ENCODE measurements around the gene ADM2. TPM values are rescaled to one million over a fixed set of nuclear protein-coding genes. Genes with fewer than 3 reads are reported as not detected.

ADM2 gene
- total and polyA plus RNA-seq, 4 donors = 0.74 to 5.7 (median 2.7) TPM

DNA sequence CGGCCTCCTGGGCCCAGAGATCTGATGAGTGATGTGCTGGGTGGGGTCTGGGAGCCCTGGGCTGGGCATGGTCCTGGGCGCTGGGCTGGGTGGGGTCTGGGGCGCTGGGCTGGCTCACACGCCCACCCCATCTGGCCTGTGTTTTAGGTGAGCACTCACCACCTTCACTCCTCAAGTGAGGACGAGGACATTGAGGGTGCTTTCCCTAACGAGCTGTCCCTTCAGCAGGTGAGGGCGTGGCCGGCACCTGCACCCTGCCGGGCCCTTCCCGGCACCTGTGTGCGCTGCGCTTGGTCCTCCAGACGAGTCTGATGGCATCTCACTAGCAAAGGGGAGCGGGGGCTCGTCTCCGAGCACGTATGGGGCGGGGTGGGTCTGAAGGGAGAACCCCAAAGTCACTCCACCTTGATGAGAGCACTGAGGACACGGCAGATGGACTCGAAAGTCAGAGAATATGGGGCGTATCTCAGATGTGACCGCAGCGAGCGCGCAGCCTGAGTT is 44.5 kb upstream of the ADM2 start:
- Histone ChIP-seq H3K9me3 (ENCODE audit: control insufficient read depth in 4 of 4, insufficient read depth in 3 of 4, low read length in 3 of 4) (no peaks in the 10 kb centered on the region), H3K9ac (ENCODE audit: insufficient read depth in 1 of 2, low read length in 2 of 2) (no peak overlapping the region), H3K27me3 (ENCODE audit: control insufficient read depth in 3 of 3, insufficient read depth in 3 of 3, low read length in 2 of 3) (no peaks in the 10 kb centered on the region), H3K36me3 (ENCODE audit: control insufficient read depth in 4 of 4, insufficient read depth in 4 of 4, low read length in 4 of 4) (peaks cover 4 to 82% (median 26%) of the 10 kb centered on the region in 4 donors), H3K4me1 (ENCODE audit: control insufficient read depth in 5 of 5, insufficient read depth in 5 of 5, low read length in 5 of 5) (no peaks in the 10 kb centered on the region), H3K4me3 (no peak overlapping the region), H3K27ac (ENCODE audit: low read depth in 1 of 2, low read length in 1 of 2) (no peak overlapping the region)
- ATAC-seq (ENCODE audit: insufficient read depth, low FRiP score) (no peak), DNase-seq (no peak)
- WGBS, 2 donors = 92 to 93% methylated on average over 25 of the region's 25 CpGs
- no peak for TF ChIP-seq CTCF (IDR thresholded peaks at IDR 0.05; ENCODE audit: control extremely low read depth, extremely low read depth)

GRCh38 chr22:50437511-50438304 is 43.6 kb upstream of the ADM2 start:
- WGBS, 2 donors = 92 to 93% methylated on average over 36 of the region's 36 CpGs
- no peak overlapping the region for H3K9ac ChIP-seq (ENCODE audit: insufficient read depth in 1 of 2, low read length in 2 of 2)
- no peak overlapping the region for H3K4me3 ChIP-seq
- H3K9me3 ChIP-seq (ENCODE audit: control insufficient read depth in 4 of 4, insufficient read depth in 3 of 4, low read length in 3 of 4) = no peaks in the 10 kb centered on the region
- no peak overlapping the region for H3K27ac ChIP-seq (ENCODE audit: low read depth in 1 of 2, low read length in 1 of 2)
- no peak for ATAC-seq (ENCODE audit: insufficient read depth, low FRiP score)
- no peak for TF ChIP-seq CTCF (IDR thresholded peaks at IDR 0.05; ENCODE audit: control extremely low read depth, extremely low read depth)
- H3K27me3 ChIP-seq (ENCODE audit: control insufficient read depth in 3 of 3, insufficient read depth in 3 of 3, low read length in 2 of 3) = no peaks in the 10 kb centered on the region
- no peaks in the 10 kb centered on the region for H3K4me1 ChIP-seq (ENCODE audit: control insufficient read depth in 5 of 5, insufficient read depth in 5 of 5, low read length in 5 of 5)
- H3K36me3 ChIP-seq (ENCODE audit: control insufficient read depth in 4 of 4, insufficient read depth in 4 of 4, low read length in 4 of 4) = peaks cover 2 to 76% (median 24%) of the 10 kb centered on the region in 4 donors
- no peak for DNase-seq

DNA sequence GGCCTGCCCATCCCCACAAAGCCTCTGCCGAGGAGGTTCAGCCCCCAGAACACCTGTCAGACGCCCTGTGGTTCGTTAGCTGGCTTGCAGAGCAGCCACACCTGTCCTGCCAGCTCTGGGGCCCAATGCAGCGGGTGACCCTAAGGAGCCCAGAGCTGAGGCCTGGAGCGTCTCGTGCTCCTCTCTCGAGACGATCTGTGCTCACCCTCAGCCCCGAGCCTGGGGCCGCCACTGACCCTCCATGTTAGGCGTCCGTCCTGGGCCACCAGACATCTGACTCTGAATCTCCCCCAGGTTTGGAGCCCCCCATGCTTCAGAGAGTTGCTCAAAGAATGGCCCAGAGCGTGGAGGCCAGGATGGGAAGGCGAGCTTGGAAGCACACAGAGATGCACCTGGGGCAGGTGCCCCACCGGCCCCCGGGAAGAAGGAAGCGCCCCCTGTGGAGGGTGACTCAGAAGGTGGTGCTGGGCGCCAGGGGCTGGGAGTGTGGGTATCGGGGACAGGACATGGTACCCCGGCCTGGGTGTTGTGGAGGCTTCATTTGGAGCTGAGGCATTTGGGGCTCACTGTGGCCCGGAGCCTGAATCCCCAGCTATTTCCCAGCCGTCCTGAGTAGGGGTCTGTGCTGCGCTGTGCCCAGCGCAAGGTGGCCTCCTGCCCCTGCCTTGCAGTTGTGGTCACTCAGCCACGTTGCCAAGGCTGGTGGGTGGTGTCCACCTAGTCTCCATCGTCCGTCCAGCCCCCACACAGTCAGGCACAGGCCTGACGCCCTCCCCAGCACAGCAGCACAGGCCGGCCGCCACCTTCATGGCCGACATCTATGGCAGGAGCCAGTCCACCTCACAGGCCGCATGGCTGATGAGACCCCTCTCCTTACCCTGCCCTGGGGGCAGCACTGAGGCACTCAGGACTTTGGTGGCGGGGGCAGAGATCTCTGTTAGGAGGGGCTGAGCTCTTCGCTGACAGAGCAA is 42.8 kb upstream of the ADM2 start:
- no peak for DNase-seq

More for the DNA sequence above, 42.8 kb upstream of the ADM2 start:
- Histone ChIP-seq H3K27ac (ENCODE audit: low read depth in 1 of 2, low read length in 1 of 2) (no peak overlapping the region), H3K36me3 (ENCODE audit: control insufficient read depth in 4 of 4, insufficient read depth in 4 of 4, low read length in 4 of 4) (peaks cover 0 to 75% (median 24%) of the 10 kb centered on the region in 4 donors), H3K9me3 (ENCODE audit: control insufficient read depth in 4 of 4, insufficient read depth in 3 of 4, low read length in 3 of 4) (no peaks in the 10 kb centered on the region), H3K4me3 (no peak overlapping the region), H3K27me3 (ENCODE audit: control insufficient read depth in 3 of 3, insufficient read depth in 3 of 3, low read length in 2 of 3) (no peaks in the 10 kb centered on the region), H3K9ac (ENCODE audit: insufficient read depth in 1 of 2, low read length in 2 of 2) (no peak overlapping the region), H3K4me1 (ENCODE audit: control insufficient read depth in 5 of 5, insufficient read depth in 5 of 5, low read length in 5 of 5) (no peaks in the 10 kb centered on the region)
- no peak for ATAC-seq (ENCODE audit: insufficient read depth, low FRiP score)
- TF ChIP-seq CTCF (IDR thresholded peaks at IDR 0.05; ENCODE audit: control extremely low read depth, extremely low read depth) = no peak
- 93 to 94% methylated on average over 34 of the region's 34 CpGs for WGBS, 2 donors
